GM12878 (cell line): Measurements from ENCODE around the gene ZCCHC24. TPM values are rescaled to one million over a fixed set of nuclear protein-coding genes. Genes with fewer than 3 reads are reported as not detected.
A peak's percentile ranks its signal among the peaks of the same experiment; 100 is the strongest.

Source experiments
- CBFB ChIP-seq: IDR thresholded peaks from 2 replicates; pipeline ENCODE4 v1.6.1; 2016; ENCODE audit warnings: antibody characterized with exemption, low read depth
- CEBPB ChIP-seq, 2 experiments: fragments of 150-350 bp in 1 of 2; IDR thresholded peaks; 2 replicates each; pipeline ENCODE4 v1.6.1; 2012 to 2014; ENCODE audit warnings: low read depth in 2 of 2, low read length in 2 of 2, borderline replicate concordance in 1 of 2, inconsistent platforms in 1 of 2
- E4F1 ChIP-seq: fragments of 450-650 bp; IDR thresholded peaks from 2 replicates; pipeline ENCODE4 v1.6.1; 2018; ENCODE audit warnings: borderline replicate concordance, mild to moderate bottlenecking; ENCODE audit not compliant: partially characterized antibody
- EP300 ChIP-seq, 2 experiments: fragments of 150-350 bp in 1 of 2; IDR thresholded peaks; 2 replicates each; pipeline ENCODE4 v1.6.1; 2011 to 2012; ENCODE audit warnings: low read depth in 2 of 2, low read length in 2 of 2, borderline replicate concordance in 1 of 2, improper control_type of control experiment in 1 of 2, inconsistent platforms in 1 of 2; ENCODE audit not compliant: control insufficient read depth in 1 of 2
- HSF1 ChIP-seq: fragments of 150-350 bp; IDR thresholded peaks from 2 replicates; pipeline ENCODE4 v1.6.1; 2014; ENCODE audit warnings: mild to moderate bottlenecking, low read depth, low read length
- IKZF2 ChIP-seq, 2 experiments: fragments of 450-650 bp; IDR thresholded peaks; 2 replicates each; pipeline ENCODE4 v1.6.1; 2017; ENCODE audit warnings: mild to moderate bottlenecking in 2 of 2, moderate library complexity in 2 of 2
- LARP7 ChIP-seq: fragments of 450-650 bp; IDR thresholded peaks from 2 replicates; pipeline ENCODE4 v1.6.1; 2017; ENCODE audit warnings: mild to moderate bottlenecking
- MEF2B ChIP-seq: fragments of 450-650 bp; IDR thresholded peaks from 2 replicates; pipeline ENCODE4 v1.6.1; 2018; ENCODE audit warnings: mild to moderate bottlenecking, moderate library complexity; ENCODE audit not compliant: partially characterized antibody, poor library complexity, severe bottlenecking
- MLLT1 ChIP-seq: fragments of 450-650 bp; IDR thresholded peaks from 2 replicates; pipeline ENCODE4 v1.6.1; 2016; ENCODE audit warnings: mild to moderate bottlenecking
- NKRF ChIP-seq: fragments of 450-650 bp; conservative IDR thresholded peaks from 2 replicates; pipeline ENCODE4 v1.6.1; 2017; ENCODE audit warnings: mild to moderate bottlenecking, moderate library complexity
- SUZ12 ChIP-seq: fragments of 200-600 bp; sonication (generic); IDR thresholded peaks from one replicate; pipeline ENCODE4 v1.6.1; 2018; ENCODE audit warnings: antibody characterized with exemption, mild to moderate bottlenecking; ENCODE audit not compliant: unreplicated experiment
- USF1 ChIP-seq: IDR thresholded peaks from 2 replicates; pipeline ENCODE4 v1.6.1; 2011; ENCODE audit warnings: borderline replicate concordance, low read depth, mild to moderate bottlenecking, moderate library complexity, mixed read lengths, low read length; ENCODE audit not compliant: insufficient read depth; ENCODE audit errors: extremely low read length
- WRNIP1 ChIP-seq: IDR thresholded peaks from 2 replicates; pipeline ENCODE4 v1.6.1; 2011; ENCODE audit warnings: low read depth, low read length, improper control_type of control experiment, borderline replicate concordance
- ZBTB40 ChIP-seq: fragments of 450-650 bp; IDR thresholded peaks from 2 replicates; pipeline ENCODE4 v1.6.1; 2016; ENCODE audit warnings: mild to moderate bottlenecking, moderate library complexity, borderline replicate concordance
- polyA plus RNA-seq, 11 experiments: library from polyadenylated mRNA; depleted of rRNA in 4 of 11; unstranded in 6 of 11; stranded (reverse) in 5 of 11; fragments of >200 nt; fragmentation: Nextera tagmentation in 4 of 11; fragmentation: Illumina TruSeq in 1 of 11; extraction: Ambion mirVana in 4 of 11; extraction: Trizol in 1 of 11; gene quantifications; 1 replicate in 1 of 11; 2 replicates in 10 of 11; pipeline versions ENCODE4 v1.2.1 to v1.2.3, GENCODE V29; 2011 to 2016; ENCODE audit warnings: inconsistent platforms in 2 of 11, missing spikeins in 2 of 11, low read depth in 1 of 11
- total RNA-seq, 4 experiments: library from RNA; depleted of rRNA in 3 of 4; stranded (reverse); fragments of >200 nt in 3 of 4; fragmentation: Illumina TruSeq in 1 of 4; extraction: Trizol in 1 of 4; gene quantifications; 2 replicates each; pipeline versions ENCODE4 v1.2.1 to v1.2.3, GENCODE V29; 2013 to 2021

Gene ZCCHC24
- total and polyA plus RNA-seq, 10 of the 15 experiments (the other 5 are each of a cell fraction or from before 2014, with no cell fraction given): 0.02 to 0.62 (median 0.04) TPM; not detected in 4

- TF ChIP-seq WRNIP1: no peak
- TF ChIP-seq MEF2B: peak; percentile 69
- TF ChIP-seq CEBPB (IDR thresholded peaks at IDR 0.05; ENCODE audit: borderline replicate concordance in 1 of 2, low read depth in 2 of 2, low read length in 2 of 2): peak in 1 of 2 experiments; percentile 60; a peak in 2 of 4 replicates
- peak; percentile 76 for TF ChIP-seq MLLT1
- TF ChIP-seq NKRF: peak; percentile 46
- peak; percentile 27 for TF ChIP-seq E4F1
- TF ChIP-seq EP300 (IDR thresholded peaks at IDR 0.05; ENCODE audit: borderline replicate concordance in 1 of 2, control insufficient read depth in 1 of 2, low read depth in 2 of 2, low read length in 2 of 2): no peak
- peak; percentile 41 to 43; a peak in 2 of 4 replicates for TF ChIP-seq IKZF2 (IDR thresholded peaks at IDR 0.05)
- TF ChIP-seq ZBTB40: no peak
- TF ChIP-seq SUZ12: no peak
- TF ChIP-seq HSF1: no peak
- TF ChIP-seq LARP7: no peak; the same call in 1 of the 2 replicates
- TF ChIP-seq CBFB: peak; percentile 86
- peak; percentile 72 for TF ChIP-seq USF1
Measured at GRCh38 chr10:79347894-79348639, 97.4 kb downstream of the ZCCHC24 start (continued).
